ENCODE data around the gene FDX1. TPM values are rescaled to one million over a fixed set of nuclear protein-coding genes. Genes with fewer than 3 reads are reported as not detected.

The FDX1 gene
- total RNA-seq, 1 donor from 2014 or later: 13.1 TPM

DNA sequence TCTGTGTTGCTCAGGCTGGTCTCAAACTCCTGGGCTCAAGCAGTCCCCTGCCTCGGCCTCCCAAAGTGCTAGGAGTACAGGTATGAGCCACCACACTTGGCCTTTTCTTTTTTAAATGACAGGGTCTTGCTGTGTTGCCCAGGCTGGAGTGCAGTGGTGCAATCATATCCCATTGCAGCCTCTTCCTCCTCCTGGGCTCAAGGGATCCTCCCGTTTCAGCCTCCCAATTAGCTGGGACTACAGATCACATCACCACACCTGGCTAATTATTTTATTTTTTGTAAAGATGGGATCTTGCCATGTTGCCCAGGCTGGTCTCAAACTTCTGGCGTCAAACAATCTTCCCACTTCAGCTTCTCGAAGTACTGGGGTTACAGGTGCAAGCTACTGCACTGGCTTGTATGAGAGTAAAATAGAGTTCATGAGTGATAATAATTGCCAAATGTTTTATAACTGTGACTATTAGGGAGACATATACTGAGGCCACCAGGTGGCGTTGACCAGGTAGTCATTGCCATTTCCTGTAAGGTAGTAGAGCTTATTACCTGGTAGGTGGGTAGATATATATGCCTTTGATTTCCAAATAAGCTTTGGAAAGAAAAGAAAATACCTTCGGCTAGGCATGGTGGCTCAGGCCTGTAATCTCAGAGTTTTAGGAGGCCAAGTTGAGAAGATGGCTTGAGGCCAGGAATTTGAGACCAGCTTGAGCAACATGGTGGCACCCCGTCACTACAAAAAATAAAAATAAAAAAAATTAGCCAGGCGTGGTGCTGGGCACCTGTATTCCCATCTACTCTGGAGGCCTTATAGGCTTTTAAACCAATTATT, 5.4 kb downstream of the FDX1 start:
- H3K27me3 Mint-ChIP-seq (ENCODE audit: low read depth): no peaks in the 10 kb centered on the region
- no peak overlapping the region for H3K27ac Mint-ChIP-seq
- peaks cover 65% of the 10 kb centered on the region for H3K4me1 Mint-ChIP-seq (ENCODE audit: low read depth)
- no peak overlapping the region for H3K4me3 Mint-ChIP-seq (ENCODE audit: low read depth)
- no peaks in the 10 kb centered on the region for H3K9me3 Mint-ChIP-seq
- H3K36me3 Mint-ChIP-seq (ENCODE audit: low read depth): peaks cover 47% of the 10 kb centered on the region
- no peak for DNase-seq (ENCODE audit: low spot score)
- intact Hi-C loops (cut with micrococcal nuclease): loop anchor here (5.0 kb wide), 1 partner anchor 343 kb away; the partner anchor contains the start of gene ZC3H12C

GRCh38 chr11:110435780-110436717, 6.3 kb downstream of the FDX1 start:
- Mint-ChIP-seq H3K36me3 (ENCODE audit: low read depth) (peaks cover 56% of the 10 kb centered on the region), H3K27ac (no peak overlapping the region), H3K4me3 (ENCODE audit: low read depth) (no peak overlapping the region), H3K27me3 (ENCODE audit: low read depth) (no peaks in the 10 kb centered on the region), H3K4me1 (ENCODE audit: low read depth) (peaks cover 64% of the 10 kb centered on the region), H3K9me3 (peaks cover 5% of the 10 kb centered on the region)
- intact Hi-C loops (cut with micrococcal nuclease): no loop called here
- no peak for DNase-seq (ENCODE audit: low spot score)

- intact Hi-C loops (cut with micrococcal nuclease): no loop called here
- Mint-ChIP-seq H3K4me3 (ENCODE audit: low read depth) (no peak overlapping the region), H3K27ac (no peak overlapping the region), H3K27me3 (ENCODE audit: low read depth) (no peaks in the 10 kb centered on the region), H3K9me3 (peaks cover 9% of the 10 kb centered on the region), H3K36me3 (ENCODE audit: low read depth) (peaks cover 73% of the 10 kb centered on the region), H3K4me1 (ENCODE audit: low read depth) (peaks cover 55% of the 10 kb centered on the region)
- DNase-seq (ENCODE audit: low spot score): no peak
Measured at GRCh38 chr11:110438017-110438416, 8.3 kb downstream of the FDX1 start.

- Mint-ChIP-seq H3K9me3 (peaks cover 9% of the 10 kb centered on the region), H3K27ac (no peak overlapping the region), H3K4me1 (ENCODE audit: low read depth) (peaks cover 32% of the 10 kb centered on the region), H3K4me3 (ENCODE audit: low read depth) (no peak overlapping the region), H3K27me3 (ENCODE audit: low read depth) (no peaks in the 10 kb centered on the region), H3K36me3 (ENCODE audit: low read depth) (peaks cover 51% of the 10 kb centered on the region)
- no peak for DNase-seq (ENCODE audit: low spot score)
- intact Hi-C loops (cut with micrococcal nuclease): no loop called here
Measured at GRCh38 chr11:110445437-110445836, 15.7 kb downstream of the FDX1 start.

- Mint-ChIP-seq H3K27ac (no peak overlapping the region), H3K4me1 (ENCODE audit: low read depth) (peaks cover 31% of the 10 kb centered on the region), H3K9me3 (peaks cover 4% of the 10 kb centered on the region), H3K36me3 (ENCODE audit: low read depth) (peaks cover 46% of the 10 kb centered on the region), H3K27me3 (ENCODE audit: low read depth) (no peaks in the 10 kb centered on the region), H3K4me3 (ENCODE audit: low read depth) (no peak overlapping the region)
- no peak for DNase-seq (ENCODE audit: low spot score)
- intact Hi-C loops (cut with micrococcal nuclease): no loop called here
Measured at GRCh38 chr11:110446061-110446460, 16.3 kb downstream of the FDX1 start.

DNA sequence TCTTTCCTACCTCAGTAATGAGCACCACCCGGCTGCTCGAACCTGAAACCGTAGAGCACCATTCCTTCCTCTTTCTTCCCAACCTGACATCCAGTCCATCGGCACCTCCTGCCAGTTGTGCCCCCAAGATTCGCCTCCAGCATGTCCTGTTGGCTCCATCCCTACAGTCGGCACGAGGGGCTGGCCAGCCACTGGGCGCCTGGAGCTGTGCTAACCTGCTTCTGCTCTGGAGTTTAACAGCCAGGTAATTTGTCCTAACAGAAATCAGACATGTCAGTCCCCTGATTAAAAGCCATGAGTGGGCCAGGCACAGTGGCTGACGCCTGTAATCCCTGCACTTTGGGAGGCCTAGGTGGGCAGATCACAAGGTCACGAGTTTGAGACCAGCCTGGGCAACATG, 16.8 kb downstream of the FDX1 start:
- intact Hi-C loops (cut with micrococcal nuclease): no loop called here
- Mint-ChIP-seq H3K27ac (no peak overlapping the region), H3K9me3 (no peaks in the 10 kb centered on the region), H3K27me3 (ENCODE audit: low read depth) (no peaks in the 10 kb centered on the region), H3K36me3 (ENCODE audit: low read depth) (peaks cover 46% of the 10 kb centered on the region), H3K4me1 (ENCODE audit: low read depth) (peaks cover 31% of the 10 kb centered on the region), H3K4me3 (ENCODE audit: low read depth) (no peak overlapping the region)
- DNase-seq (ENCODE audit: low spot score): no peak

- no peaks in the 10 kb centered on the region for H3K27me3 Mint-ChIP-seq (ENCODE audit: low read depth)
- intact Hi-C loops (cut with micrococcal nuclease): no loop called here
- peaks cover 6% of the 10 kb centered on the region for H3K9me3 Mint-ChIP-seq
- peaks cover 36% of the 10 kb centered on the region for H3K4me1 Mint-ChIP-seq (ENCODE audit: low read depth)
- H3K27ac Mint-ChIP-seq: no peak overlapping the region
- H3K4me3 Mint-ChIP-seq (ENCODE audit: low read depth): no peak overlapping the region
- peaks cover 46% of the 10 kb centered on the region for H3K36me3 Mint-ChIP-seq (ENCODE audit: low read depth)
- no peak for DNase-seq (ENCODE audit: low spot score)
Measured at GRCh38 chr11:110447343-110447742, 17.6 kb downstream of the FDX1 start.

GRCh38 chr11:110447897-110448745, 18.4 kb downstream of the FDX1 start:
- peaks cover 46% of the 10 kb centered on the region for H3K36me3 Mint-ChIP-seq (ENCODE audit: low read depth)
- intact Hi-C loops (cut with micrococcal nuclease): no loop called here
- H3K27me3 Mint-ChIP-seq (ENCODE audit: low read depth): no peaks in the 10 kb centered on the region
- no peak overlapping the region for H3K4me3 Mint-ChIP-seq (ENCODE audit: low read depth)
- H3K9me3 Mint-ChIP-seq: peaks cover 10% of the 10 kb centered on the region
- H3K4me1 Mint-ChIP-seq (ENCODE audit: low read depth): peaks cover 42% of the 10 kb centered on the region
- H3K27ac Mint-ChIP-seq: no peak overlapping the region
- DNase-seq (ENCODE audit: low spot score): no peak

GRCh38 chr11:110450246-110450645, 20.5 kb downstream of the FDX1 start:
- H3K4me1 Mint-ChIP-seq (ENCODE audit: low read depth): peaks cover 51% of the 10 kb centered on the region
- no peak overlapping the region for H3K4me3 Mint-ChIP-seq (ENCODE audit: low read depth)
- no peak for DNase-seq (ENCODE audit: low spot score)
- no peak overlapping the region for H3K27ac Mint-ChIP-seq
- H3K36me3 Mint-ChIP-seq (ENCODE audit: low read depth): peaks cover 35% of the 10 kb centered on the region
- H3K27me3 Mint-ChIP-seq (ENCODE audit: low read depth): no peaks in the 10 kb centered on the region
- intact Hi-C loops (cut with micrococcal nuclease): loop anchor here (5.0 kb wide), 6 partner anchors 258 to 1077 kb away; partner anchors contain the start of genes ARHGAP20, POU2AF1 and ZC3H12C
- H3K9me3 Mint-ChIP-seq: peaks cover 10% of the 10 kb centered on the region

- Mint-ChIP-seq H3K4me1 (ENCODE audit: low read depth) (peaks cover 54% of the 10 kb centered on the region), H3K9me3 (peaks cover 10% of the 10 kb centered on the region), H3K4me3 (ENCODE audit: low read depth) (peak overlapping the region; percentile 34), H3K27me3 (ENCODE audit: low read depth) (no peaks in the 10 kb centered on the region), H3K36me3 (ENCODE audit: low read depth) (peaks cover 39% of the 10 kb centered on the region), H3K27ac (peak overlapping the region; percentile 59)
- DNase-seq (ENCODE audit: low spot score): no peak
- intact Hi-C loops (cut with micrococcal nuclease): loop anchor here (1.0 to 5.0 kb wide), 8 partner anchors 23 to 1075 kb away; partner anchors contain the start of genes ARHGAP20, FDX1, POU2AF1 and ZC3H12C
Measured at GRCh38 chr11:110452720-110453119, 23.0 kb downstream of the FDX1 start.

DNA sequence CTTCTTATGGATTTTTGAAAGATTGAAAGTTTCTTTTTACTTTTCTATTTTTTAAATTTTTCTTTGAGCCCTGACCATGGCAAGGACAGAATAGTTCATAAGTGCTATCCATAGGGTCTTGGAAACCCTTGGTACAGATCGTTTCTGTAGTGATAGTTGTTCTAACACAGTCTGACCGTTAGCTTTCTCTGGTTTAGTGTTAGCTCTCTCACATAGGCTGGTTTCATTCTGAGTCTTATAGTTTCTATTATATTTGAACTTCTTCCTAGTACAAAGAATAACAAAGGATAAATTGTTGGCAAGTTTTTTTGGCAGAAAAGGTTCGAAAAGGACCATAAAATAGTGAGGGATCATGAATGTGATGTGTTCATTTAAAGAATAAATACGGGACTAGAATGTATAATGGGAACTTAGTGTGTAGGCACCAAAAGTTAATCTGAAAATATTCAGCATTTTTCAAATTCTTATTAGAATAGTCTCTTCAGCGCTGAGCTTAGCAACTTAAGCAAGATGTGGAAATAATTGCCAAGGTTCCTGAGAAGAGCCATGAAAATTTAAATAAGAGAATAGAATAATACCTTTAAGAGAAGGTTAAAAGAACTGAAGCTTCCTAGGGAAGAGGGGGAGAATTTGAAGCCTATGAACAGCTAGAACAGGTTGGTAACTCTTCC, 24.1 kb downstream of the FDX1 start:
- DNase-seq (ENCODE audit: low spot score): no peak
- Mint-ChIP-seq H3K27ac (peak overlapping the region; percentile 34), H3K9me3 (peaks cover 10% of the 10 kb centered on the region), H3K4me3 (ENCODE audit: low read depth) (peak overlapping the region; percentile 28), H3K4me1 (ENCODE audit: low read depth) (peaks cover 55% of the 10 kb centered on the region), H3K27me3 (ENCODE audit: low read depth) (no peaks in the 10 kb centered on the region), H3K36me3 (ENCODE audit: low read depth) (peaks cover 43% of the 10 kb centered on the region)
- intact Hi-C loops (cut with micrococcal nuclease): loop anchor here (1.0 to 5.0 kb wide), 9 partner anchors 25 to 1073 kb away; partner anchors contain the start of genes ARHGAP20, FDX1, POU2AF1 and ZC3H12C

Measured in activated T-helper 2 cell treated with anti-CD3 and anti-CD28 coated beads, Interferon-gamma antibody, Interleukin-2, Interleukin-4, amounts not matched to agents 10 μg/mL and 5 μg/mL and 100 μg/mL, durations not matched to agents 14 hours and 24 hours and 36 hours (primary cell).